H9 (cell line): ENCODE results near the gene ISCA1. TPM values are rescaled to one million over a fixed set of nuclear protein-coding genes. Genes with fewer than 3 reads are reported as not detected.

ENCODE experiments used
- DNase-seq: peaks from one replicate; pipeline ENCODE4 v3.0.0-alpha.2; 2017
- H2AFZ ChIP-seq: one replicate; pipeline ENCODE4 v1.6.1; 2013; ENCODE audit warnings: mild to moderate bottlenecking, low read length, control low read depth, moderate library complexity
- H2AK5ac ChIP-seq: 2 replicates; pipeline ENCODE4 v1.6.1; 2013; ENCODE audit warnings: low read length, control low read depth, mixed read lengths; ENCODE audit not compliant: insufficient read length
- H2BK120ac ChIP-seq: one replicate; pipeline ENCODE4 v1.6.1; 2013; ENCODE audit warnings: low read depth, mild to moderate bottlenecking, low read length, control low read depth, inconsistent platforms; ENCODE audit not compliant: poor library complexity, severe bottlenecking
- H2BK12ac ChIP-seq: 2 replicates; pipeline ENCODE4 v1.6.1; 2013; ENCODE audit warnings: low read length, control low read depth, mixed read lengths, low read depth; ENCODE audit not compliant: insufficient read length
- H2BK15ac ChIP-seq: 2 replicates; pipeline ENCODE4 v1.6.1; 2013; ENCODE audit warnings: low read depth, low read length, control low read depth
- H2BK20ac ChIP-seq: one replicate; pipeline ENCODE4 v1.6.1; 2013; ENCODE audit warnings: low read depth, mild to moderate bottlenecking, low read length, control low read depth, inconsistent platforms; ENCODE audit not compliant: poor library complexity, severe bottlenecking
- H2BK5ac ChIP-seq: 2 replicates; pipeline ENCODE4 v1.6.1; 2013; ENCODE audit warnings: low read length, control low read depth, mixed read lengths; ENCODE audit not compliant: insufficient read length
- H3K14ac ChIP-seq: 2 replicates; pipeline ENCODE4 v1.6.1; 2013; ENCODE audit warnings: low read length, control low read depth; ENCODE audit not compliant: insufficient read depth
- H3K18ac ChIP-seq: 2 replicates; pipeline ENCODE4 v1.6.1; 2013; ENCODE audit warnings: low read depth, mild to moderate bottlenecking, mixed read lengths, low read length, control low read depth; ENCODE audit not compliant: insufficient read length
- H3K23ac ChIP-seq: 2 replicates; pipeline ENCODE4 v1.6.1; 2013; ENCODE audit warnings: low read length, control low read depth, mixed read lengths, low read depth; ENCODE audit not compliant: insufficient read length
- H3K23me2 ChIP-seq: 2 replicates; pipeline ENCODE4 v1.6.1; 2013; ENCODE audit warnings: low read depth, mild to moderate bottlenecking, mixed read lengths, low read length, control low read depth; ENCODE audit not compliant: insufficient read length, poor library complexity, severe bottlenecking
- H3K27ac ChIP-seq: 2 replicates; pipeline ENCODE4 v1.5.1; 2013; ENCODE audit warnings: low read length, control low read depth, mixed read lengths, low read depth; ENCODE audit not compliant: insufficient read length
- H3K27me3 ChIP-seq: 2 replicates; pipeline ENCODE4 v1.6.1; 2013; ENCODE audit warnings: low read length, control low read depth, inconsistent platforms; ENCODE audit not compliant: insufficient read depth
- H3K4ac ChIP-seq: 2 replicates; pipeline ENCODE4 v1.6.1; 2013; ENCODE audit warnings: low read depth, mild to moderate bottlenecking, control low read depth, inconsistent platforms, low read length, moderate library complexity
- H3K4me1 ChIP-seq: 2 replicates; pipeline ENCODE4 v1.6.1; 2013; ENCODE audit warnings: low read length, control low read depth, inconsistent platforms; ENCODE audit not compliant: insufficient read depth
- H3K4me2 ChIP-seq: 2 replicates; pipeline ENCODE4 v1.6.1; 2013; ENCODE audit warnings: low read length, control low read depth, mixed read lengths; ENCODE audit not compliant: insufficient read length, insufficient read depth
- H3K56ac ChIP-seq: 2 replicates; pipeline ENCODE4 v1.6.1; 2013; ENCODE audit warnings: low read depth, mild to moderate bottlenecking, mixed read lengths, low read length, control low read depth; ENCODE audit not compliant: insufficient read length
- H3K79me1 ChIP-seq: 2 replicates; pipeline ENCODE4 v1.6.1; 2013; ENCODE audit warnings: low read depth, mild to moderate bottlenecking, moderate library complexity, low read length, control low read depth, inconsistent platforms; ENCODE audit not compliant: insufficient read depth, poor library complexity, severe bottlenecking
- H3K79me2 ChIP-seq: 2 replicates; pipeline ENCODE4 v1.6.1; 2013; ENCODE audit warnings: low read length, control low read depth, inconsistent platforms; ENCODE audit not compliant: insufficient read depth
- H3K9ac ChIP-seq: 2 replicates; pipeline ENCODE4 v1.6.1; 2013; ENCODE audit warnings: low read length, control low read depth, mixed read lengths; ENCODE audit not compliant: insufficient read length; ENCODE audit errors: extremely low read depth
- H3K9me3 ChIP-seq: one replicate; pipeline ENCODE4 v1.6.1; 2013; ENCODE audit warnings: low read depth, low read length, inconsistent platforms; ENCODE audit not compliant: control insufficient read depth
- H3T11ph ChIP-seq: one replicate; pipeline ENCODE4 v1.6.1; 2013; ENCODE audit warnings: mild to moderate bottlenecking, low read length, control low read depth, inconsistent platforms
- H4K20me1 ChIP-seq: one replicate; pipeline ENCODE4 v1.6.1; 2013; ENCODE audit not compliant: control insufficient read depth, insufficient read length, insufficient read depth
- H4K5ac ChIP-seq: 2 replicates; pipeline ENCODE4 v1.6.1; 2013; ENCODE audit warnings: low read depth, mild to moderate bottlenecking, mixed read lengths, low read length, control low read depth; ENCODE audit not compliant: insufficient read length
- H4K8ac ChIP-seq: replicated peaks from 2 replicates; pipeline ENCODE4 v1.6.1; 2013; ENCODE audit warnings: low read length, control low read depth, mixed read lengths, low read depth; ENCODE audit not compliant: insufficient read length
- H4K91ac ChIP-seq: 2 replicates; pipeline ENCODE4 v1.6.1; 2013; ENCODE audit warnings: low read depth, mild to moderate bottlenecking, moderate library complexity, mixed read lengths, low read length, control low read depth; ENCODE audit not compliant: insufficient read length
- H3K27ac Mint-ChIP-seq, 3 experiments: 2 replicates in 2 of 3; 3 replicates in 1 of 3; pipeline ENCODE4 v1.8.0; 2020 to 2021; ENCODE audit warnings: mixed read lengths in 3 of 3, mild to moderate bottlenecking in 1 of 3, moderate library complexity in 1 of 3
- H3K27me3 Mint-ChIP-seq: 2 replicates; pipeline ENCODE4 v1.8.0; 2021; ENCODE audit warnings: low read depth, mild to moderate bottlenecking, moderate library complexity, mixed read lengths
- H3K36me3 Mint-ChIP-seq, 3 experiments: 2 replicates in 2 of 3; 3 replicates in 1 of 3; pipeline ENCODE4 v1.8.0; 2020 to 2021; ENCODE audit warnings: low read depth in 3 of 3, mixed read lengths in 3 of 3; ENCODE audit not compliant: insufficient read depth in 1 of 3
- H3K4me1 Mint-ChIP-seq, 2 experiments: 2 replicates each; pipeline ENCODE4 v1.8.0; 2020; ENCODE audit warnings: mixed read lengths in 2 of 2
- H3K4me3 Mint-ChIP-seq, 2 experiments: 2 replicates in 1 of 2; 3 replicates in 1 of 2; pipeline ENCODE4 v1.8.0; 2020 to 2021; ENCODE audit warnings: mild to moderate bottlenecking in 2 of 2, mixed read lengths in 2 of 2, moderate library complexity in 1 of 2
- H3K9me3 Mint-ChIP-seq, 2 experiments: 2 replicates in 1 of 2; 3 replicates in 1 of 2; pipeline ENCODE4 v1.8.0; 2020; ENCODE audit warnings: mild to moderate bottlenecking in 2 of 2, mixed read lengths in 2 of 2, moderate library complexity in 1 of 2
- WGBS: extraction: QIAGEN DNeasy Blood & Tissue Kit; methylation state at CpG from one replicate; pipeline ENCODE4 v1.1.7; 2013; ENCODE audit warnings: missing lambda C conversion rate, low lambda C conversion rate, mixed read lengths; ENCODE audit not compliant: insufficient read length; ENCODE audit errors: extremely low coverage; 5-methylcytosine and 5-hydroxymethylcytosine counted together
- total RNA-seq: library from RNA; stranded (reverse); gene quantifications from 2 replicates; pipeline ENCODE4 v1.2.1, GENCODE V29; 2021
- TF ChIP-seq, protein P1 (sequence below): fragments of 200-600 bp; sonication (generic); conservative IDR thresholded peaks from 3 replicates; pipeline ENCODE4 v1.8.0; 2021; ENCODE audit warnings: antibody characterized with exemption, mild to moderate bottlenecking

Gene ISCA1
- total RNA-seq, 1 experiment from 2014 or later = 33.3 TPM

DNA sequence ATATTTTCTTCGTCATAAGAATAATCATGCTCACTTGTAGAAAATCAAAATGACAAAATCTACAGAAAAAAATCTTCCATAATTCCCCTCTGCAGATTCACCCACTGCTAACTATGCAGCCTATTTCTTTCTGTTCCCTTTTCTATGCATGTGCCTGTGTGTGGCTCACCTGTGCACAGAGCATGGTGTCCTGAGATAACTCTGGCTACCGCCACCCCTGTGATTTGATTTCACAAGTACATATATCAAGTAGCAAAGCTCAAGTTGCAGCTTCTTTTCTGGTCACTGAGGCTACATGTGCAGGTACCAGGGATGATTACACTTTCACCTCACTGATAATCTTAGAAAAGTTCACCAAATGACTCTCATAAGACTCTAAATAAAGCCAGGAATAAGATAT is 18.4 kb upstream of the ISCA1 start:
- Histone ChIP-seq H2BK12ac (no peak overlapping the region), H3T11ph (no peak overlapping the region), H2BK15ac (no peak overlapping the region), H3K79me1 (no peaks in the 10 kb centered on the region), H3K27ac (no peak overlapping the region), H2BK20ac (no peak overlapping the region), H3K56ac (no peak overlapping the region), H2BK5ac (no peak overlapping the region), H2BK120ac (no peak overlapping the region), H3K23ac (no peak overlapping the region), H3K23me2 (no peaks in the 10 kb centered on the region), H3K9ac (no peak overlapping the region), H4K8ac (no peak overlapping the region), H3K27me3 (no peaks in the 10 kb centered on the region), H3K9me3 (no peaks in the 10 kb centered on the region), H3K14ac (no peak overlapping the region), H3K79me2 (no peaks in the 10 kb centered on the region), H3K4me2 (no peak overlapping the region), H3K18ac (no peak overlapping the region), H3K4ac (no peak overlapping the region), H4K91ac (no peak overlapping the region), H4K5ac (no peak overlapping the region), H2AFZ (no peak overlapping the region), H3K4me1 (no peaks in the 10 kb centered on the region; the same call in 1 of the 2 replicates), H4K20me1 (no peaks in the 10 kb centered on the region), H2AK5ac (no peak overlapping the region)
- WGBS = no CpG with 5 or more reads among the region's 2 CpGs
- H3K27me3 Mint-ChIP-seq = no peaks in the 10 kb centered on the region
- TF ChIP-seq, protein P1, sequence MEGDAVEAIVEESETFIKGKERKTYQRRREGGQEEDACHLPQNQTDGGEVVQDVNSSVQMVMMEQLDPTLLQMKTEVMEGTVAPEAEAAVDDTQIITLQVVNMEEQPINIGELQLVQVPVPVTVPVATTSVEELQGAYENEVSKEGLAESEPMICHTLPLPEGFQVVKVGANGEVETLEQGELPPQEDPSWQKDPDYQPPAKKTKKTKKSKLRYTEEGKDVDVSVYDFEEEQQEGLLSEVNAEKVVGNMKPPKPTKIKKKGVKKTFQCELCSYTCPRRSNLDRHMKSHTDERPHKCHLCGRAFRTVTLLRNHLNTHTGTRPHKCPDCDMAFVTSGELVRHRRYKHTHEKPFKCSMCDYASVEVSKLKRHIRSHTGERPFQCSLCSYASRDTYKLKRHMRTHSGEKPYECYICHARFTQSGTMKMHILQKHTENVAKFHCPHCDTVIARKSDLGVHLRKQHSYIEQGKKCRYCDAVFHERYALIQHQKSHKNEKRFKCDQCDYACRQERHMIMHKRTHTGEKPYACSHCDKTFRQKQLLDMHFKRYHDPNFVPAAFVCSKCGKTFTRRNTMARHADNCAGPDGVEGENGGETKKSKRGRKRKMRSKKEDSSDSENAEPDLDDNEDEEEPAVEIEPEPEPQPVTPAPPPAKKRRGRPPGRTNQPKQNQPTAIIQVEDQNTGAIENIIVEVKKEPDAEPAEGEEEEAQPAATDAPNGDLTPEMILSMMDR = no peak
- H3K9me3 Mint-ChIP-seq = no peaks in the 10 kb centered on the region
- no peak overlapping the region for H3K4me3 Mint-ChIP-seq
- H3K36me3 Mint-ChIP-seq = peaks cover 11 to 52% (median 41%) of the 10 kb centered on the region in 3 experiments; a peak in 6 of 7 replicates
- peaks cover 21 to 23% of the 10 kb centered on the region in 2 experiments for H3K4me1 Mint-ChIP-seq
- no peak for DNase-seq
- H3K27ac Mint-ChIP-seq = no peak overlapping the region
